ENCODE data around the gene GABBR2.

Gene GABBR2

GRCh38 chr9:98743818-98744611, 35.3 kb upstream of the GABBR2 start:
- no peaks in the 10 kb centered on the region for H3K36me3 ChIP-seq (ENCODE audit: control insufficient read depth, low read length)
- H3K4me3 ChIP-seq (ENCODE audit: low read length) = no peak overlapping the region
- H3K4me1 ChIP-seq (ENCODE audit: control insufficient read depth, low read length) = no peaks in the 10 kb centered on the region
- no peaks in the 10 kb centered on the region for H3K79me2 ChIP-seq (ENCODE audit: control insufficient read depth, low read length)
- no peaks in the 10 kb centered on the region for H3K9me2 ChIP-seq (replicated peaks; ENCODE audit: control insufficient read depth, low read length)
- no peak overlapping the region for H3K4me2 ChIP-seq (ENCODE audit: low read length)
- H3K9me3 ChIP-seq (ENCODE audit: control insufficient read depth, insufficient read depth, low read length) = no peaks in the 10 kb centered on the region
- TF ChIP-seq CTCF (IDR thresholded peaks at IDR 0.05; ENCODE audit: low read depth, low read length, poor library complexity, severe bottlenecking) (no peak), EZH2phosphoT487 (IDR thresholded peaks at IDR 0.05; ENCODE audit: borderline replicate concordance, low read length) (no peak)
- H3F3A ChIP-seq (ENCODE audit: control insufficient read depth, insufficient read depth) = no peaks in the 10 kb centered on the region
- no peak overlapping the region for H3K27ac ChIP-seq (ENCODE audit: low read depth, low read length)
- no peaks in the 10 kb centered on the region for H4K20me1 ChIP-seq (ENCODE audit: control insufficient read depth, insufficient read depth, low read depth, low read length)
- no peaks in the 10 kb centered on the region for H3K27me3 ChIP-seq (ENCODE audit: control insufficient read depth, low read length)

DNA sequence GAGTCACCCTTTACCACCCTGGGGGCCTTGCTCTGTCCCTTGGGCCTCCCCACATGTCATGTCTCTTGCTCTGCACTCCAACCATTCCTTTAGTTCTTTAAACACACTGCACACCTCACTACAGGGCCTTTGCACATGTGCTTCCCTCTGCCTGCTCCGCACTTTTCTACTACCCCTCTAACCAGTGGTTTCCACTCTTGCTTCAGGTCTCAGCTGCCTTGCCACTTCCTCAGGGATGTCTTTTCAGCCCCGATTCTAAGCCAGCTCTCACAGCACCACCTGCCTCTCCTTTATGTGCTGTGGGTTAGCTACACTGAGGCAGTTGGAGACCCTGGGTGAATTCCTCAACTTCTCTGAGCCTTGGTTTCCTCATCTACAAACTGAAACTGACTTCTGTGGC, 34.6 kb upstream of the GABBR2 start:
- H3F3A ChIP-seq (ENCODE audit: control insufficient read depth, insufficient read depth) = no peaks in the 10 kb centered on the region
- no peak overlapping the region for H3K4me2 ChIP-seq (ENCODE audit: low read length)
- no peaks in the 10 kb centered on the region for H3K4me1 ChIP-seq (ENCODE audit: control insufficient read depth, low read length)
- no peaks in the 10 kb centered on the region for H3K27me3 ChIP-seq (ENCODE audit: control insufficient read depth, low read length)
- H4K20me1 ChIP-seq (ENCODE audit: control insufficient read depth, insufficient read depth, low read depth, low read length) = no peaks in the 10 kb centered on the region
- no peaks in the 10 kb centered on the region for H3K9me3 ChIP-seq (ENCODE audit: control insufficient read depth, insufficient read depth, low read length)
- H3K79me2 ChIP-seq (ENCODE audit: control insufficient read depth, low read length) = no peaks in the 10 kb centered on the region
- TF ChIP-seq CTCF (IDR thresholded peaks at IDR 0.05; ENCODE audit: low read depth, low read length, poor library complexity, severe bottlenecking) (no peak), EZH2phosphoT487 (IDR thresholded peaks at IDR 0.05; ENCODE audit: borderline replicate concordance, low read length) (no peak)
- H3K4me3 ChIP-seq (ENCODE audit: low read length) = no peak overlapping the region
- no peaks in the 10 kb centered on the region for H3K9me2 ChIP-seq (replicated peaks; ENCODE audit: control insufficient read depth, low read length)
- no peaks in the 10 kb centered on the region for H3K36me3 ChIP-seq (ENCODE audit: control insufficient read depth, low read length)
- H3K27ac ChIP-seq (ENCODE audit: low read depth, low read length) = no peak overlapping the region

DNA sequence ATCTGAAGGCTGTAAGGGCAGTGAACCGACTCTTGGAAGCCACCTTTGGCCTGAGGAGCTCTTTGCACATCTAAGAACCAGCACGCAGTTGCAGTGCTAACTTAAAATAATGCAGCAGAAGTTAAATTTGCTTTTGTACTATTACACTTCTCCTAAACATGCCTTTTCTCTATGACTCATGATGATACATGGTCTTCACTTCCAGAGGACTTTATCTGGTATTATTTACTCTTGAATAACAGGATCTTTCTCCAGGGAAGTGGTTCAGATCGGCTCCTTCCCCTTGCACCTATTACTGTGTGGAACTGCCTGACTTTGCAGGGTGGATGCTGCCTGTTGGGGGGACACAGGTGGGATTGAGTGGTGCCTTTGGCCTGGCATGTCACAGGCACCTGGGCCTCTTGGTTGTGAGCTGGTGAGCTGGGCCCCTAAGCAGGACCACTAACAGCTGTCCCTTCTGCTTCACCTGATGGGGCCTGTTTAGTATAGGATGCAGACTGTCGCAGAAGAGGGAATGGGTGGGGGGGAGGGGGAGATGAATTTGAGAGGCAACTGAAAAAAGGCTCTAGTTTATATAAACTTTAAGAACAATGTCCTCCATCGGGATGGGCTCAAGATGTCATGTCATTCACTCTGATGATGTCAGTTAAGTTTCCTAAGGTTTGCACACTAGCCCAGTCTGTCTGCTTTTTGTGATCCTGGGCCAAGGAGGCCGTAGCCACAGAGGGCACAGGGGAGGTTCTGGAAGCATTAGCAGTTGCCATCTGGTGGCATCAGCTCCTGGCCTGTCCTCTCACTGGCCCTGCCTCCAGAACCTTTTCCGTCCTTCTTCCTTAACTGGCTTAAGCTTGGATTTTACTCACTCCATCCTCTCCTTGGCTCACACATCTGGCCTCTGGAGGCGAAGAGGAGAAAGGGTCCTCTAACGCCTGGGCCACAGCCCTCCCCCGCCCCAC, 33.9 kb upstream of the GABBR2 start:
- no peaks in the 10 kb centered on the region for H3K36me3 ChIP-seq (ENCODE audit: control insufficient read depth, low read length)
- H4K20me1 ChIP-seq (ENCODE audit: control insufficient read depth, insufficient read depth, low read depth, low read length) = no peaks in the 10 kb centered on the region
- TF ChIP-seq EZH2phosphoT487 (IDR thresholded peaks at IDR 0.05; ENCODE audit: borderline replicate concordance, low read length) (no peak), CTCF (IDR thresholded peaks at IDR 0.05; ENCODE audit: low read depth, low read length, poor library complexity, severe bottlenecking) (no peak)
- no peaks in the 10 kb centered on the region for H3K27me3 ChIP-seq (ENCODE audit: control insufficient read depth, low read length)
- no peak overlapping the region for H3K4me3 ChIP-seq (ENCODE audit: low read length)
- no peaks in the 10 kb centered on the region for H3K4me1 ChIP-seq (ENCODE audit: control insufficient read depth, low read length)
- no peak overlapping the region for H3K4me2 ChIP-seq (ENCODE audit: low read length)
- H3K9me3 ChIP-seq (ENCODE audit: control insufficient read depth, insufficient read depth, low read length) = no peaks in the 10 kb centered on the region
- H3K27ac ChIP-seq (ENCODE audit: low read depth, low read length) = no peak overlapping the region
- H3K79me2 ChIP-seq (ENCODE audit: control insufficient read depth, low read length) = no peaks in the 10 kb centered on the region
- no peaks in the 10 kb centered on the region for H3K9me2 ChIP-seq (replicated peaks; ENCODE audit: control insufficient read depth, low read length)
- H3F3A ChIP-seq (ENCODE audit: control insufficient read depth, insufficient read depth) = no peaks in the 10 kb centered on the region
